Psoas muscle (tissue), 8 donors: ENCODE results near the gene EAF1. TPM values are rescaled to one million over a fixed set of nuclear protein-coding genes. Genes with fewer than 3 reads are reported as not detected.

Experiments used
- ATAC-seq, 4 donors: fragments of 200-7000 bp; cut with Tn5 transposase; one replicate each; pipeline ENCODE4 v1.9.1; 2020; ENCODE audit warnings: moderate library complexity in 3 of 4, mild to moderate bottlenecking in 2 of 4
- DNase-seq, 2 donors: peaks; one replicate each; pipeline ENCODE4 v3.0.0-alpha.2; 2020
- H3K27ac ChIP-seq: fragments of 200-600 bp; one replicate; pipeline ENCODE4 v1.8.0; 2022
- H3K27me3 ChIP-seq, 3 donors: fragments of 200-600 bp in 1 of 3; one replicate each; pipeline versions ENCODE4 v1.6.1 to v1.8.0; 2013 to 2022; ENCODE audit warnings: low read length in 2 of 3, mild to moderate bottlenecking in 2 of 3, moderate library complexity in 1 of 3; ENCODE audit not compliant: insufficient read depth in 3 of 3
- H3K36me3 ChIP-seq, 2 donors: fragments of 200-600 bp in 1 of 2; one replicate each; pipeline versions ENCODE4 v1.6.1 to v1.8.0; 2013 to 2022; ENCODE audit warnings: low read depth in 1 of 2, mild to moderate bottlenecking in 1 of 2, moderate library complexity in 1 of 2; ENCODE audit not compliant: insufficient read depth in 1 of 2
- H3K4me1 ChIP-seq: fragments of 200-600 bp; one replicate; pipeline ENCODE4 v1.8.0; 2022
- H3K4me3 ChIP-seq: fragments of 200-600 bp; one replicate; pipeline ENCODE4 v1.8.0; 2022; ENCODE audit warnings: mild to moderate bottlenecking
- H3K9me3 ChIP-seq: fragments of 200-600 bp; one replicate; pipeline ENCODE4 v1.8.0; 2022
- WGBS, 3 donors: extraction: QIAGEN DNeasy Blood & Tissue Kit; methylation state at CpG; one replicate each; pipeline versions ENCODE4 v1.1.6 to v1.1.7; 2013; 5-methylcytosine and 5-hydroxymethylcytosine counted together
- intact Hi-C, 2 donors: fragments of 100-400 bp; cut with DNase I; formaldehyde crosslinking; loops; one replicate each; pipeline versions ENCODE4 v1.11.0 to v1.14.2; 2022
- polyA plus RNA-seq, 3 donors: library from polyadenylated mRNA; stranded (reverse); fragments of 200-250 nt; gene quantifications; one replicate each; pipeline ENCODE4 v1.2.3, GENCODE V29; 2013
- total RNA-seq, 4 donors: library from RNA; stranded (reverse); fragmentation: NEBNext Ultra II Directional in 2 of 4; extraction: Animal tissue kit (Norgen Biotek cat#: 25700) in 2 of 4; gene quantifications; one replicate each; pipeline versions ENCODE4 v1.2.1 to v1.2.4, GENCODE V29; 2021 to 2023
- TF ChIP-seq, protein P1 (sequence below): fragments of 200-600 bp; IDR thresholded peaks from one replicate; pipeline ENCODE4 v1.8.0; 2022; ENCODE audit warnings: antibody characterized with exemption
- donor health status: healthy with polysubstance abuse.
- donor health status: DM: no; HTN: no; CAD: no; lungs with moderate emphysema.
- donor health status: Bipolar disorder and iron deficiency.
- donor health status: healthy.
- donor health status: DM: yes; HTN: yes; CAD: no.
- donor health status: DM: no; HTN: no; CAD: no.
- donor health status: DM: no; HTN: no; CAD: no.
- donor health status: DM: yes; HTN: yes; CAD: no.

Gene EAF1
- total and polyA plus RNA-seq, 7 donors, result 5.0 to 17.9 (median 9.6) TPM

- 89 to 90% (median 90%) methylated on average over 5 of the region's 5 CpGs for WGBS, 3 donors
- H3K4me3 ChIP-seq, result no peak overlapping the region
- TF ChIP-seq, protein P1, sequence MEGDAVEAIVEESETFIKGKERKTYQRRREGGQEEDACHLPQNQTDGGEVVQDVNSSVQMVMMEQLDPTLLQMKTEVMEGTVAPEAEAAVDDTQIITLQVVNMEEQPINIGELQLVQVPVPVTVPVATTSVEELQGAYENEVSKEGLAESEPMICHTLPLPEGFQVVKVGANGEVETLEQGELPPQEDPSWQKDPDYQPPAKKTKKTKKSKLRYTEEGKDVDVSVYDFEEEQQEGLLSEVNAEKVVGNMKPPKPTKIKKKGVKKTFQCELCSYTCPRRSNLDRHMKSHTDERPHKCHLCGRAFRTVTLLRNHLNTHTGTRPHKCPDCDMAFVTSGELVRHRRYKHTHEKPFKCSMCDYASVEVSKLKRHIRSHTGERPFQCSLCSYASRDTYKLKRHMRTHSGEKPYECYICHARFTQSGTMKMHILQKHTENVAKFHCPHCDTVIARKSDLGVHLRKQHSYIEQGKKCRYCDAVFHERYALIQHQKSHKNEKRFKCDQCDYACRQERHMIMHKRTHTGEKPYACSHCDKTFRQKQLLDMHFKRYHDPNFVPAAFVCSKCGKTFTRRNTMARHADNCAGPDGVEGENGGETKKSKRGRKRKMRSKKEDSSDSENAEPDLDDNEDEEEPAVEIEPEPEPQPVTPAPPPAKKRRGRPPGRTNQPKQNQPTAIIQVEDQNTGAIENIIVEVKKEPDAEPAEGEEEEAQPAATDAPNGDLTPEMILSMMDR, result no peak
- no peak for DNase-seq
- intact Hi-C loops, result loop anchor here (10.0 kb wide), 1 partner anchor 92 kb away; no protein-coding TSS in a partner anchor
- H3K36me3 ChIP-seq, result peaks cover 2 to 40% of the 10 kb centered on the region in 2 donors
- no peaks in the 10 kb centered on the region for H3K9me3 ChIP-seq
- peaks cover 13% of the 10 kb centered on the region for H3K4me1 ChIP-seq
- ATAC-seq, result no peak
- no peaks in the 10 kb centered on the region for H3K27me3 ChIP-seq
- H3K27ac ChIP-seq, result no peak overlapping the region
These were observed 35.1 kb downstream of the EAF1 start for GRCh38 chr3:15462451-15462850.

GRCh38 chr3:15465876-15466585 lies 38.6 kb downstream of the EAF1 start:
- intact Hi-C loops, result loop anchor here (5.0 to 10.0 kb wide), 2 partner anchors 46 to 89 kb away; no protein-coding TSS in a partner anchor
- Histone ChIP-seq H3K27ac (peak overlapping the region; percentile 89), H3K27me3 (no peaks in the 10 kb centered on the region), H3K4me3 (no peak overlapping the region), H3K36me3 (peaks cover 2 to 20% of the 10 kb centered on the region in 2 donors), H3K4me1 (peaks cover 23% of the 10 kb centered on the region), H3K9me3 (no peaks in the 10 kb centered on the region)
- WGBS, 3 donors, result 63 to 94% (median 91%) methylated on average over 6 of the region's 6 CpGs
- TF ChIP-seq, protein P1, result no peak
- ATAC-seq (no peak), DNase-seq (no peak)

DNA sequence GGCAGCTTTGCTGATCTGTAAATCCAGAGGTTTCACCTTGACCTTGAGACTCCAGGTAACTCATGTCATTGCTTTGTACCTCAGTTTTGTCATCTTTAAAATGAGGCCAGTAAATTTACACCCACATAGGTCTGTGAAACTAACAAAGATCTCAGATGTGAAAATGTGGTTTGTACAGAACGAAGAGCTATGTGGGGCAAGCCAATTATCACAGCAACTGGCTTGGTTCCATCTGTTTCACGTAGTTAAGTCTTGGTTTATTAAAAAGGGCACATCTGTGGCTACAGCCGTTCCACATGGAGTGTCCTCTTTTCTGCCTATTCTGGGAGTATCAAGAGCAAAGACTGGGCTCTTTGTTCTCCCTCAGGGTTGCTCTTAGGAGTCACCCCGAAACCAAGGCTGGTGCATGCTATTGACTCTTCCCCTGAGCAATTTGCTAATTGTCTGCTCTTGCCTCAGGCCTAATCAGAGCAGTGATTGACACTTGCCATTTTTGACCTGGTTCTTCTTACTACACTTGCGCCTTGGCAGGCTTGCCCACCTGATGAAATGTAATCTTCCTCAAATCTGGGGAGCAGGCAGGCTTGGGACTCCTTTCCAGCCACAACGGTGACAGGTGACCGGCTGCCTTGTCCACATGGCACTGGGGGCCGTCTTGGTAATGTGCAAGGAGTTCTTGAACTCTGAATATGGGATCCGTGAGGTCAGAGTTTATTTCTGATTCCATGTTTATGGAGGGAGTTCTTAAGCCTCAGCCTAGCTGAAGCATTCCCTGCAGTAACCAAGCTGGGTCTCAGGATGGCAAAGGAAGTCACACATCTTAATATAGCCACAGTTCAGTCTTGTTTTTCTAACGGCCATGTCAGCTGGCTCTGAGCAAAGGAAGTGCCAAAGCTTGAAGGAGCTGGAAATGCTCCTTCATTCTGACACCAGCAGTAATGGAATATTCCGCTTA lies 40.1 kb downstream of the EAF1 start:
- intact Hi-C loops, result loop anchor here (2.0 to 10.0 kb wide), 3 partner anchors 27 to 87 kb away; no protein-coding TSS in a partner anchor
- peaks cover 23% of the 10 kb centered on the region for H3K4me1 ChIP-seq
- 31 to 57% (median 35%) methylated on average over 11 of the region's 11 CpGs for WGBS, 3 donors
- peak overlapping the region; percentile 89 for H3K27ac ChIP-seq
- H3K9me3 ChIP-seq, result no peaks in the 10 kb centered on the region
- TF ChIP-seq, protein P1, result no peak
- ATAC-seq, result peak; percentile 88 to 96 (median 95)
- H3K36me3 ChIP-seq, result peaks cover 2 to 20% of the 10 kb centered on the region in 2 donors
- H3K27me3 ChIP-seq, result no peaks in the 10 kb centered on the region
- peak; percentile 37 to 86 for DNase-seq
- H3K4me3 ChIP-seq, result no peak overlapping the region

DNA sequence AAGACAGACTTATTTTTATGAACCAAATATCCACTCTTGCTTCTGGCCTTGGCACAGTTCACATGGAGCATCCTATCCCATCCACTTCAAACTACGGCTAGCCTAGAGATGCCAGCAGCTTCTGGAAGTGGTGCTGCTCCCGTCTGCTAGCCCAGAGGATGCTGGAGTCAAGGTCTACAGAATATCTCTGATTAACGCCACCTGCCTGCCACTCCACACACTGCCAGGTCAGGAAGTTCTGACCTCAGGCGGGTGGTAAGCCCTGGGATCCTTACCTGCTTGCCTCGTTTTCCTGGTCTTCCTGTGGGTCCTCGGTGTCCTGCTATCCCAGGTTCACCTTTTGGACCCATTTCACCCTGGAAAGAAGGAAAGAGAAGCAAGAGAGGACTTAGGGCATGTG lies 42.9 kb downstream of the EAF1 start:
- H3K27me3 ChIP-seq, result no peaks in the 10 kb centered on the region
- H3K4me3 ChIP-seq, result no peak overlapping the region
- DNase-seq, result no peak
- TF ChIP-seq, protein P1, result no peak
- peaks cover 2 to 22% of the 10 kb centered on the region in 2 donors for H3K36me3 ChIP-seq
- intact Hi-C loops, result loop anchor here in 1 of 2 donors (5.0 kb wide), 1 partner anchor 37 kb away; no protein-coding TSS in a partner anchor
- no peaks in the 10 kb centered on the region for H3K9me3 ChIP-seq
- no peak for ATAC-seq
- WGBS, 3 donors, result 87 to 92% (median 90%) methylated on average over 6 of the region's 6 CpGs
- H3K27ac ChIP-seq, result peak overlapping the region; percentile 89
- H3K4me1 ChIP-seq, result peaks cover 23% of the 10 kb centered on the region
